OCI-LY3 (cell line): Measurements from ENCODE around the gene RSRC2.
"Not testable (repeated sequence)": the region's sequence is repeated elsewhere in the genome, so short reads cannot be mapped to it uniquely, and the experiment has no call there.

Experiments
- H2AFZ ChIP-seq: fragments of 200-600, 300-600 bp; shearing (Covaris generic); 2 replicates; pipeline ENCODE4 v1.6.0; 2014; ENCODE audit warnings: antibody characterized with exemption, low read depth, low read length
- H3K27ac ChIP-seq: fragments of 200-600, 300-600 bp; sonication (generic); 2 replicates; pipeline ENCODE4 v1.5.1; 2014; ENCODE audit warnings: mild to moderate bottlenecking, low read length, moderate library complexity, mixed read lengths
- H3K27me3 ChIP-seq: fragments of 200-600, 300-600 bp; sonication (generic); 2 replicates; pipeline ENCODE4 v1.6.1; 2014; ENCODE audit warnings: low read depth, low read length, mixed read lengths
- H3K36me3 ChIP-seq: fragments of 200-600, 300-600 bp; sonication (generic); replicated peaks from 2 replicates; pipeline ENCODE3; 2014; ENCODE audit warnings: low read depth, low read length, mixed read lengths
- H3K4me1 ChIP-seq: fragments of 300-600, 200-600 bp; sonication (generic); 2 replicates; pipeline ENCODE4 v1.6.1; 2014; ENCODE audit warnings: low read length, mixed read lengths
- H3K4me2 ChIP-seq: fragments of 200-600, 300-600 bp; sonication (generic); 2 replicates; pipeline ENCODE4 v1.6.1; 2014; ENCODE audit warnings: low read length, mixed read lengths
- H3K4me3 ChIP-seq: fragments of 300-600, 200-600 bp; sonication (generic); 2 replicates; pipeline ENCODE4 v1.5.1; 2014; ENCODE audit warnings: antibody characterized with exemption, mild to moderate bottlenecking, low read length, moderate library complexity
- H3K79me2 ChIP-seq: fragments of 300-600, 200-600 bp; shearing (Covaris generic); 2 replicates; pipeline ENCODE4 v1.6.1; 2014; ENCODE audit warnings: mild to moderate bottlenecking, low read length, mixed read lengths
- H3K9ac ChIP-seq: fragments of 300-600, 200-600 bp; shearing (Covaris generic); 2 replicates; pipeline ENCODE4 v1.6.0; 2014; ENCODE audit warnings: mild to moderate bottlenecking, low read length, moderate library complexity
- H3K9me3 ChIP-seq: fragments of 200-600, 300-600 bp; shearing (Covaris generic); 2 replicates; pipeline ENCODE4 v1.6.1; 2014; ENCODE audit warnings: low read length, mixed read lengths; ENCODE audit not compliant: insufficient read depth
- H4K20me1 ChIP-seq: fragments of 200-600, 300-600 bp; sonication (generic); 2 replicates; pipeline ENCODE4 v1.6.1; 2016; ENCODE audit warnings: low read length, mixed read lengths; ENCODE audit not compliant: insufficient read depth
- EZH2phosphoT487 ChIP-seq: fragments of 200-600 bp; shearing (Covaris generic); IDR thresholded peaks from 2 replicates; pipeline ENCODE4 v1.6.1; 2018; ENCODE audit warnings: antibody characterized with exemption, mixed run types, low read depth
- TF ChIP-seq, protein P1 (sequence below): fragments of 200-600, 300-600 bp; sonication (generic); IDR thresholded peaks from 2 replicates; pipeline ENCODE4 v1.5.1; 2014; ENCODE audit warnings: antibody characterized with exemption, low read length, low read depth

RSRC2 gene

GRCh38 chr12:122491991-122492390 is 34.7 kb downstream of the RSRC2 start:
- Histone ChIP-seq H3K36me3 (peaks cover 43% of the 10 kb centered on the region), H4K20me1 (peaks cover 7% of the 10 kb centered on the region), H3K4me2 (no peak overlapping the region), H3K4me1 (no peaks in the 10 kb centered on the region), H3K79me2 (peaks cover 18% of the 10 kb centered on the region), H3K27me3 (no peaks in the 10 kb centered on the region), H3K27ac (no peak overlapping the region), H2AFZ (no peak overlapping the region), H3K9ac (no peak overlapping the region), H3K4me3 (no peak overlapping the region), H3K9me3 (no peaks in the 10 kb centered on the region)
- TF ChIP-seq, protein P1, sequence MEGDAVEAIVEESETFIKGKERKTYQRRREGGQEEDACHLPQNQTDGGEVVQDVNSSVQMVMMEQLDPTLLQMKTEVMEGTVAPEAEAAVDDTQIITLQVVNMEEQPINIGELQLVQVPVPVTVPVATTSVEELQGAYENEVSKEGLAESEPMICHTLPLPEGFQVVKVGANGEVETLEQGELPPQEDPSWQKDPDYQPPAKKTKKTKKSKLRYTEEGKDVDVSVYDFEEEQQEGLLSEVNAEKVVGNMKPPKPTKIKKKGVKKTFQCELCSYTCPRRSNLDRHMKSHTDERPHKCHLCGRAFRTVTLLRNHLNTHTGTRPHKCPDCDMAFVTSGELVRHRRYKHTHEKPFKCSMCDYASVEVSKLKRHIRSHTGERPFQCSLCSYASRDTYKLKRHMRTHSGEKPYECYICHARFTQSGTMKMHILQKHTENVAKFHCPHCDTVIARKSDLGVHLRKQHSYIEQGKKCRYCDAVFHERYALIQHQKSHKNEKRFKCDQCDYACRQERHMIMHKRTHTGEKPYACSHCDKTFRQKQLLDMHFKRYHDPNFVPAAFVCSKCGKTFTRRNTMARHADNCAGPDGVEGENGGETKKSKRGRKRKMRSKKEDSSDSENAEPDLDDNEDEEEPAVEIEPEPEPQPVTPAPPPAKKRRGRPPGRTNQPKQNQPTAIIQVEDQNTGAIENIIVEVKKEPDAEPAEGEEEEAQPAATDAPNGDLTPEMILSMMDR, result no peak
- TF ChIP-seq EZH2phosphoT487, result no peak

GRCh38 chr12:122489038-122489437 is 37.7 kb downstream of the RSRC2 start:
- Histone ChIP-seq H3K4me1 (no peaks in the 10 kb centered on the region), H3K4me3 (no peak overlapping the region), H3K9ac (no peak overlapping the region), H3K36me3 (peaks cover 53% of the 10 kb centered on the region), H3K27me3 (no peaks in the 10 kb centered on the region), H4K20me1 (peaks cover 7% of the 10 kb centered on the region), H3K4me2 (no peak overlapping the region), H3K9me3 (no peaks in the 10 kb centered on the region), H3K27ac (no peak overlapping the region), H3K79me2 (no peaks in the 10 kb centered on the region; the same call in 1 of the 2 replicates), H2AFZ (no peak overlapping the region)
- no peak for TF ChIP-seq EZH2phosphoT487
- TF ChIP-seq, protein P1, result no peak

DNA sequence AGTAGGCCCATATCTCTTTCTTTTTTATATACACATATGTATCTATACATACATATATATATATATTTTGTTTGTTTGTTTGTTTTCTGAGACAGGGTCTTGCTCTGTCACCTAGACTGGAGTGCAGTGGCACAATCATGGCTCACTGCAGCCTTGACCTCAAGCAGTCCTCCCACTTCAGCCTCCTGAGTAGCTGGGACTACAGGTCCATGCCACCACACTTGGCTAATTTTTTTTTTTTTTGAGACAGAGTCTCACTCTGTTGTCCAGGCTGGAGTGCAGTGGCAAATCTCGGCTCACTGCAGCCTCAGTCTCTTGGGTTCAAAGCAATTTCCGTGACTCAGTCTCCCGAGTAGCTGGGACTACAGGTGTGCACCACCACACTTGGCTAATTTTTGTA is 38.9 kb downstream of the RSRC2 start:
- H3K36me3 ChIP-seq, result peaks cover 61% of the 10 kb centered on the region
- H3K4me1 ChIP-seq, H3K27ac ChIP-seq, H3K4me2 ChIP-seq, H3K79me2 ChIP-seq, H3K27me3 ChIP-seq, H4K20me1 ChIP-seq, H3K9ac ChIP-seq, H2AFZ ChIP-seq, H3K9me3 ChIP-seq, H3K4me3 ChIP-seq: not testable (repeated sequence)

DNA sequence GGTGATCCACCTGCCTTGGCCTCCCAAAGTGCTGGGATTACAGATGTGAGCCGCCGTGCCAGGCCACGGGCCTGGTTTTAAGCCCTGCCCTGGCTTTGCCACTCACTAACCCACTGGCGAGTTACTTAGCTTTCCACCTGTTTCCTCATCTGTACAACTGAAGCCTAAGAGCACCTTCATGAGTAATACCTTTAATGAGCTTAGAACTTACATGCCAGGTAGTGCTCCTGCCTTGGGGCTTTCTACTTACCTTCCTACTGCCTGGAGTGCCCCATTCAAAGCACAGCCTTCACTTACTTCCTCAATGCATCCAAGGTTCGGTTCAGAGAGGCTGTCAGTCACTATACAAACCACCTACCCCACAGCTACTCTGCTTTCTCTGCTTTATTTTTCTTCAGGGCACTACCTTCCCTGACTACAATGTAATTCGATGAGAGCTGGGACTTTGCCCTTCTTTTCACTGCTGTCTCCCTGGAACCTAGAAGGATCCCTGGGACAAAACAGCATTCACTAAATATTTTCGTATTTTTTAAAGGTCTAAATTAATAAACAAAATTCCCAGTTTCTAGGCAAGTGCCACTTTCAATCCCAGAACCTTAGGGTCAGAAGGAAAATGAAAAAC is 39.8 kb downstream of the RSRC2 start:
- no peak overlapping the region for H3K9ac ChIP-seq
- TF ChIP-seq, protein P1, result no peak
- no peak for TF ChIP-seq EZH2phosphoT487
- no peaks in the 10 kb centered on the region; the same call in 1 of the 2 replicates for H3K79me2 ChIP-seq
- H3K4me2 ChIP-seq, result no peak overlapping the region
- no peak overlapping the region for H2AFZ ChIP-seq
- H3K9me3 ChIP-seq, result no peaks in the 10 kb centered on the region
- H3K27ac ChIP-seq, result no peak overlapping the region
- no peaks in the 10 kb centered on the region for H3K4me1 ChIP-seq
- H3K36me3 ChIP-seq, result peaks cover 61% of the 10 kb centered on the region
- peaks cover 4% of the 10 kb centered on the region; the same call in 1 of the 2 replicates for H4K20me1 ChIP-seq
- no peak overlapping the region for H3K4me3 ChIP-seq
- H3K27me3 ChIP-seq, result no peaks in the 10 kb centered on the region

DNA sequence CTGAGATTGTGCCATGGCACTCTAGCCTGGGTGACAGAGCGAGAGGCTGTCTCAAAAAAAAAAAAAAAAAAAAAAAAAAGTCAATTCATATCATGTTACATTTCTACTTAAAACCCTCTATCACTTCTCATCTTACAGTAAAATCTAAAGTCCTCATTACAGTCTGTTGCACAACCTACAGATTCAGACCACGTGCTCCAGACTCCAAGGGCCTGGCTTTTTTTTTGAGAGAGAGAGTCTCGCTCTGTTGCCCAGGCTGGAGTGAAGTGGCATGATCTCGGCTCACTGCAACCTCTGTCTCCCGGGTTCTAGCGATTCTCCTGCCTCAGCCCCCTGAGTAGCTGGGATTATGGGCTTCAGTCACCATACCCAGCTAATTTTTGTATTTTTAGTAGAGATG is 40.4 kb downstream of the RSRC2 start:
- H3K36me3 ChIP-seq, result peaks cover 64% of the 10 kb centered on the region
- not testable (repeated sequence) for H4K20me1 ChIP-seq, H3K4me1 ChIP-seq, H3K27me3 ChIP-seq, H3K9ac ChIP-seq, H3K4me3 ChIP-seq, H3K27ac ChIP-seq, H2AFZ ChIP-seq, H3K79me2 ChIP-seq, H3K9me3 ChIP-seq, H3K4me2 ChIP-seq

- not testable (repeated sequence) for H3K9ac ChIP-seq, H3K4me2 ChIP-seq
Observed at GRCh38 chr12:122484385-122484784, 42.4 kb downstream of the RSRC2 start.

More at GRCh38 chr12:122484385-122484784, 42.4 kb downstream of the RSRC2 start:
- H4K20me1 ChIP-seq, H3K79me2 ChIP-seq, H3K27me3 ChIP-seq, H2AFZ ChIP-seq, H3K4me1 ChIP-seq, H3K27ac ChIP-seq, H3K9me3 ChIP-seq, H3K4me3 ChIP-seq: not testable (repeated sequence)
- peaks cover 64% of the 10 kb centered on the region for H3K36me3 ChIP-seq
